ENCODE measurements around the gene HOGA1. TPM values are rescaled to one million over a fixed set of nuclear protein-coding genes. Genes with fewer than 3 reads are reported as not detected.
A peak's percentile ranks its signal among the peaks of the same experiment; 100 is the strongest.
"Not testable (repeated sequence)": the region's sequence is repeated elsewhere in the genome, so short reads cannot be mapped to it uniquely, and the experiment has no call there.

Gene HOGA1
- total RNA-seq, 1 experiment from 2014 or later: 0.24 TPM

DNA sequence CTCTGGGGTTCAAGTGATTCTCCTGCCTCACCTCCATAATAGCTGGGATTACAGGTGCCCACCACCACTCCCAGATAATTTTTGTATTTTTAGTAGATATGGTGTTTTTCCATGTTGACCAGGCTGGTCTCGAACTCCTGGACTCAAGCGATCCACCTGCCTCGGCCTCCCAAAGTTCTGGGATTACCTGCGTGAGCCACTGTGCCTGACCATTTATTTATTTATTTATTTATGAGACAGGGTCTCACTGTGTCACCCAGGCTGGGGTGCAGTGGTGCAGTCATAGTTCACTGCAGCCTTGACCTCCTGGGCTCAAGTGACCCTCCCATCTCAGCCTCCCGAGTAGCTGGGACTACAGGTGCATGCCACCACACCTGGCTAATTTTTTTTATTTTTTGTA, 29.9 kb upstream of the HOGA1 start:
- DNase-seq (ENCODE audit: low read depth): not testable (repeated sequence)

DNA sequence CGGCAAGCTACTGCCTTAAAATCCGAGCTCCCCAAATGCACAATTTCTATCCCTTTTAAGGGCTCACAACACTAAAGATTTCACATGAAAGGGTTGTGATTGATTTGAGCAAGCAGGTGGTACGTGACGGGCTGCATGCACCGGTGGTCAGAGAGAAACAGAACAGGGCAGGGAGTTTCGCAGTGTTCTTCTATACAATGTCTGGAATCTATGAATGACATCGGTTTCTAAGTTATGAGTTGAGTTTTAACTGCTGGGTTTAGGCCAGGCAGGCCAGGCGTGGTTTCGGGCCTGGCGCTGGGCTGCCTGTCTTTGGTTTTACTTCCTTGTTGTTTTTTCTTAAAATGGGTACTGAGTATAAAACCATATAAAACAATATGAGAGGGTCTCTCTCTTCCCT, 28.6 kb upstream of the HOGA1 start:
- DNase-seq (ENCODE audit: low read depth): not testable (repeated sequence)

DNA sequence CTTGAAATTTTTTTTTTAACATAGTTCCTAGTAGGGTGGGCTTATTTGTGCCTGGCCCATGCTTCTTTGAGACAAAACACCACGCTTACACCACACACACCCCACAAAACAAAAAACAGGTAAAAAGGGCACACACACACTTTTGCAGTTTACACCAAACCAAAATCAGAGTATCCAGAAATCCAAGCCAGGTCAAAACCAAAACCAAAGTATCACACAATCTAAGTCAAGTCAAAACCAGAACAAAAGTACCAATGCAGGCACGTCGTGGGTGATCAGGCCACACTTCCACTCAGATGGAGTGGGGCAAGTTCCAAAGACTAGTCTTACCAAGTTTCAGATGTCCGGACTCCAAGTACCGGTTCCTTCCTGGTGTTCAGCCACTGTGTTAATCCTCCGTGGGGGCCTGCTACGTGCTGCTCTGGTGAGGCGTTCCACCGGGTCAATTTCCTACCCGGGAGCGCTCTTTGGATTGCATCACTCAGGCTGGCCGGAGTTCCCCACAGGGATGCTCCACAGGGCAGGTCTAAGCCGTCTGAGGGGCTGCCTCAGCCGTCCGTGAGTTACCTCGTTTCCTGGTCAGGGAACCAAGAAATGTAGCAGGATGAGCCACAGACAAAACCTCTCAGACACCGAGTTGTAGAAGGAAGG, 23.3 kb upstream of the HOGA1 start:
- DNase-seq (ENCODE audit: low read depth): not testable (repeated sequence)

DNA sequence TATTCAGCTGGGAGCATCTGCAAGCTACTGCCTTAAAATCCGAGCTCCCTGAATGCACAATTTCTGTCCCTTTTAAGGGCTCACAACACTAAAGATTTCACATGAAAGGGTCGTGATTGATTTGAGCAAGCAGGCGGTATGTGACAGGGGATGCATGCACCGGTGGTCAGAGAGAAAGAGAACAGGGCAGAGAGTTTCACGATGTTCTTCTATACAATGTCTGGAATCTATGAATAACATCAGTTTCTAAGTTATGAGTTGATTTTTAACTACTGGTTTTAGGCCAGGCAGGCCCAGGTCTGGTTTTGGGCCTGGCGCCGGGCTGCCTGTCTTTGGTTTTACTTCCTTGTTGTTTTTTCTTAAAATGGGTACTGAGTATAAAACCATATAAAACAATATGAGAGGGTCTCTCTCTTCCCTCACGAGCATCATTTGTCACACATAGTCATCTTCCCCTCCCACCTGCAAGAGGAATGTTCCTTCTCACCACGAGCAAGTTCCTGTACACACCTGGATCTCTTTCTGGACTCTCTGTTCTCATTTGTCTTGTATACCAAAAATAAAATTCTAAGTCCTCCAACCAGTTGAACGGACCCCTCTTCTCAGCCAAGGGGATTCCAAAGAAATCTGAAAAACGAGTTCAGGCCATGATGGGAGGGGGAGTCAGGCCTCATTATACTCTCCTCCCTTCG, 22.7 kb upstream of the HOGA1 start:
- not testable (repeated sequence) for DNase-seq (ENCODE audit: low read depth)

DNA sequence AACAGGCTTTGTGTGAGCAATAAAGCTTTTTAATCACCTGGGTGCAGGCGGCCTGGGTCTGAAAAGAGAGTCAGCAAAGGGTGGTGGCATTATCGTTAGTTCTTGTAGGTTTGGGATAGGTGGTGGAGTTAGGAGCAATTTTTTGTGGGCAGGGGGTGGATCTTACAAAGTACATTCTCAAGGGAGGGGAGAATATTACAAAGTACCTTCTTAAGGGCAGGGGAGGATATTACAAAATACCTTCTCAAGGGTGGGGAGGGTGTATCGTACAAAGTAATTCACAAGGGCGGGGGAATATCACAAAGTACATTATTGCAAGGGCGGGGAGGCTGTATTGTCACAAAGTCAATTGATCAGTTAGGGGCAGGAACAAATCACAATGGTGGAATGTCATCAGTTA, 21.9 kb upstream of the HOGA1 start:
- DNase-seq (ENCODE audit: low read depth): not testable (repeated sequence)

DNA sequence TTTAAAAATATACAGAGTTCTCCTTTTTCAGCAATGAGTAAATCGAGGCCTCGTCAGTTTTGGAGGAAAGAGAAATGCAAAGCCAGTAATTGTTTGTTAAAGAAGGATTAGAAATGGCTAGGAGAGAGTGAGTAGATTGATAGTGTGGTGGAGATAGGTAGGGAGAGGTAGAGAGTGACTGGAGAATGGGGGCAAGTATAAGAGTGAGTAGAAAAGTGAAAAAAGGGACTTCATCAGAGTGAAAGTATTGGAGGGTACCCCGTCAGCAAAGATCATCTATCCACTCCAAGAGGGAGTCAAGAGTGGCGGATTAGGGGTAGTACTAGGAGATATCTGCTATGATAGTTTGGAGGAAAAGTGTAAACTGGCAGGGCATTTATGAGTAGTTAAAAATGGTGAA, 20.9 kb upstream of the HOGA1 start:
- no peak for DNase-seq (ENCODE audit: low read depth)

DNA sequence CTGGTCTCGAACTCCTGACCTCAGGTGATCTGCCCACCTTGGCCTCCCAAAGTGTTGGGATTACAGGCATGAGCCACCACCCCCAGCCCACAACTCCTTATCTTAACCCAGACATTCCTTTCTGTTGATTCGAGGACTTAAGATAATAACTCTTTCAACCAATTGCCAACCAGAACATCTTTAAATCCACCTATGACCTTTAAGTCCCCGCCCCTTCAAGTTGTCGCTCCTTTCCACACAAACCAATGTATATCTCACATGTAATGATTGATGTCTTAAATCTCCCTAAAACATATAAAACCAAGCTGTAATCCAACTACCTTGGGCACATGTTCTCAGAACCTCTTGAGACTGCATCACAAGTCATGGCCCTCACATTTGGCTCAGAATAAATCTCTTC, 19.4 kb upstream of the HOGA1 start:
- DNase-seq (ENCODE audit: low read depth): no peak

DNA sequence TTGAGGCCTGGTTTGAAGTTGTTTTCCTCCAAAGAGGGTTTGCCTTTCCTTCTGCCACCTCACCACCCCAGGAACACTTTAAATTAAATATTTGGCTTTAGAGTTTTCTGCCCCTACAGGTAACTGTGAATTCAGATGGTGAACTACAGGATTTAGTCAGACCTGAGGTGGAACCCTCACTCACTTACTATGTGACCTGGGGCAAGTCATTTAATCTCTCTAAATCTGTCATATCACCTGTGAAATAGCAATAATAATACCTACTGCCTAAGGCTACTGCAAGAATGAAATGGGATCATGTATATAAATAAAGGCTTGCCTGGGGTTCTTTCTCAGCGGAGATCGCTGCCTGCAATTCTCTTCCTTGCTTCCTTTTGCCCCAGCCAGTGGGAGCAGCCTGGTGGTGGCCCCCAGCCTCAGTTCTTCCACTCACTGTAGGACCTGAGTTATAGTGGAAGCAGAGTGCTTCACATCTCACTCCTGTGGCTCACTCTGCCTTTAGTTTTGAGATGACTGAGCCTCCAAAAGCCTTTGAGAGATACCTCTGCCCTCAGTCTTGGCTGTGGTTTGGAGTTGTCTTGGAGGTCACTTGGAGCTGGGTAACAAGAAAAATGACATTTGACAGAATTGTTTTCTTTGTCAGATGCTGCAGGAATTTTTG, 17.7 kb upstream of the HOGA1 start:
- DNase-seq (ENCODE audit: low read depth): no peak

DNA sequence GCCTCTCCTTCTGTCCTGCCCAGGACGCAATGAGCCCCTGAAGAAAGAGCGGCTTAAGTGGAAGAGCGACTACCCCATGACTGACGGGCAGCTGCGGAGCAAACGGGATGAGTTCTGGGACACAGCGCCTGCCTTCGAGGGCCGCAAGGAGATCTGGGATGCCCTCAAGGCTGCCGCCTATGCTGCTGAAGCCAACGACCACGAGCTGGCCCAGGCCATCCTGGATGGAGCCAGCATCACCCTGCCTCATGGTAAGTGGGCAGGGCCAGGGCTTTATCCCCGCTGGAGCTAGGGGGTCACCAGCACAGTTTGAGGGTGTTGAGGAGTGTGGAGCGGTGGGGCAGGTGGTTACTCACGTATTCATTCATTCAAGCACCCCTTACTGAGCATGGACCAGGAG, 16.3 kb upstream of the HOGA1 start:
- DNase-seq (ENCODE audit: low read depth): no peak

DNA sequence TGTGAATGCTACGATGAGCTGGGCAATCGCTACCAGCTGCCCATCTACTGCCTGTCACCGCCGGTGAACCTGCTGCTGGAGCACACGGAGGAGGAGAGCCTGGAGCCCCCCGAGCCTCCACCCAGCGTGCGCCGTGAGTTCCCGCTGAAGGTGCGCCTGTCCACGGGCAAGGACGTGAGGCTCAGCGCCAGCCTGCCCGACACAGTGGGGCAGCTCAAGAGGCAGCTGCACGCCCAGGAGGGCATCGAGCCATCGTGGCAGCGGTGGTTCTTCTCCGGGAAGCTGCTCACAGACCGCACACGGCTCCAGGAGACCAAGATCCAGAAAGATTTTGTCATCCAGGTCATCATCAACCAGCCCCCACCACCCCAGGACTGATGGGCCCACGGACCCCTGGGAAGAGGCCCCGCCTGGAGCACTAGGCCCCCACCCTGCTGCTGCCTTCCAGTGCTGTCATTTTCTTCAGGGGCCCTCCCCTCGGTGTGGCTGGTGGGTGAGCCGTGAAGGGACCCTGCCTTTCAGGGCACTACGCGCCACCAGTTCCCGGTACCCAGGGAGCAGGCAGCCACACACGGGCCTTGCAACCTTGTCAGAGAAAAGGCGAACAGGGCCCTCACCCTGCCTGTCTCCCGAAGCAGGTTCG, 13.9 kb upstream of the HOGA1 start:
- no peak for DNase-seq (ENCODE audit: low read depth)

DNA sequence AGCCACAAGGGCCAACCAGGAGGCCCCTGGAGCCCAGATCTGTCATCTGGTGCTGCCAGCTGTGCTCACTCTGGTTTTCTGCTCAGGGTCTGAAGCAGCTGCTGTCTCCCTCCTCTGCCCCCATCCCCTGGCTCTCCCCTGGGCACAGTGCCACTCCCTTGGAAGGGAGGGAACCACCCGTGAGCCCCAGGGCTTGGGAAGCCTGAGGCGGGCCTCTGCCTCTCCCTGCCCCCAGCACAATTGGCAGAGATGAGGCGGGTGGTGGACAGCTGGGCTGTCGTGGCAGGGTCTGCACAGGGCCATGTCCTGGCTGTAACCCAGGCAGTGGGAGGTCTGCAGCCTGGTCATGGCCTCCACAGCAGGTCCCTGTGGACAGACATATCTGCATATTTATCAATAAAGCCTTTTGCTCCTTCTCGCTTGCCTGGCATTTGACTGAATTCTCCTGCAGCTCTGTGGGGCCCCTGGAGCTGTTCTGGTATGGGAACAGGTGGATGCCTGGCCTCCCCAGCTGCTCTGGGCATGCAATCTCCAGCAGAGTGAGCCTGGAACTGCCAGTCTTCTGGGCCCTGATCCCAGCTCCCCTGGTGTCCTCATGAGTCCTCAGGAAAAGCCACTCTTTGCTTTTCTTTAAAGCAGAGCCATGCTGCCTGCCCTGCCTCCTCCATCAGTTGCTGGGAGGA, 13.3 kb upstream of the HOGA1 start:
- DNase-seq (ENCODE audit: low read depth): no peak

DNA sequence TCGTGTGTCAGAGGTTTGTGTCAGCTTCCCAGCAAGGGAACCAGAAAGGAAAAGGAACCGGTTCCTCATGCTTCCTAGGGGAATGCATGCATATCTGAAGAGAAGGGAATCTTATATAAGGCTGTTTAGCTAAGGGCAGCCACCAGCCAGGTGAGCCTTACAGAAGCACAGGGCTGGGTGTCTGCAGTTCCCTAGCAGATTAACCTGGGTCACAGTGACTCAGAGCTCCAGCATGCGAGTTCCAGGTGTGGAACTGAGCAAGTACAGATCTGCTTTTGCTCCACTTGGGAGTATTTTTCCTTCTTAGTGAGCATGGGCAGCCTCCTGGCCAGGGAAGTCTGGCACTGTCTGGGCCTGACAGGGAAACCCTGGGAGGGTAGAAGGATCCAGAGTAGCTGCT, 12.6 kb upstream of the HOGA1 start:
- DNase-seq (ENCODE audit: low read depth): no peak

DNA sequence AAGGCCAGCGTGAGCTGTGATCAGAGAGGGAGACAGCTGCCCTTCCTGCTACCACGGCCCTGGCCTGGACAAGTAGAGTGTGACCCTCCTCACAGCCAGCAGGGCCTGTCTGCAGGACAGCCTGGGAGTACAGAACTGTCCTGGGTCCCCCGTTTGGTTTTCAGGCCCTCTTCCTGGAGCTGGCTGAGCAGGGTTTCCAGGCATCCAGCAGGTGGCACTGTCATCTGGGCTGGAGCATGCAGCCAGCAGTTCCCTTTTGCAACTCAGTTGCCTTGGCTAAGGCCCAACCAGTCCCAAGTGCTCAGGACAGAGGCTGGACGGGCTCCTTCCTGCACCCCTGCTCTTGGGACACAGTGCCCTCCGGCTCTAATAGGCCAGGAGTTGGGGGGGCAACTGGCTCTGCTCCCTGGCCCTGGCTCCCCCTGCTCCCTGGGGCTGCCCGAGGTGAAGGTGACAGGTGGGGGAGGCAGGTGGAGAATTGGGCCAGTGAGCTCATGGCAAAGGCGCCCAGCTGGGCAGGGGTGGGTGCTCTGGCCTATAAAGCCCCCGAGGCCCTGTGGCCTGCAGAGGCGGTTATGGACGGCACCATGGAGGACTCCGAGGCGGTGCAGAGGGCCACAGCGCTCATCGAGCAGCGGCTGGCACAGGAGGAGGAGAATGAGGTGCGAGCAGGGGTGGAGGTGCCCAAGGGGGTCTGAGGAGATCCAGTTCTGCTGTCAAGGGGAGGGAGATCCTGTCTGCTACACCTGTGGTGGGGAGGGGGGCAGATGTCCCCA, 11.8 kb upstream of the HOGA1 start, which contains the start of gene ANKRD2:
TSS of gene ANKRD2 (plus strand) at position 566 of the 776 bp plus-strand sequence. CDS start at position 576, 10 bp downstream.
- peak; percentile 63 for DNase-seq (ENCODE audit: low read depth)

DNA sequence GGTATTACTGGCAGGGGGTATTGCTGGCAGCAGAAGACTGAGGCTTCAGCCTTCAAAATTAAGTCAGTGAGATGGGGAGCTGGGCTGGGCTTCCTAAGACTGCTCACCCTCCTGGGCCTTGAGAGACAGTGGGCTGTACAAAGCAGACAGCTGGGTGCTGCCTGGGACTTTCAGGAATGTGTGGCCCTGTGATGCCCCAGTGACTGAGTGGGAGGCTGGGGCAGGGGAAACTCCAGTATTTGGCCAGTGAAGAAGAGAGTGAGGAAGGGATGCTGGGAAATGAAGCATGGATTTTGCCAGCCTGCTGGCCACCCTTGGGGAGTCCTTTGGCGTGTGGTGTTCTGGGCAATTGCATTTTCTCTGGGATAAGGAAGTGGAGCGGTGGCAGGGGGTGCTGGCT, 11.2 kb upstream of the HOGA1 start:
- no peak for DNase-seq (ENCODE audit: low read depth)

DNA sequence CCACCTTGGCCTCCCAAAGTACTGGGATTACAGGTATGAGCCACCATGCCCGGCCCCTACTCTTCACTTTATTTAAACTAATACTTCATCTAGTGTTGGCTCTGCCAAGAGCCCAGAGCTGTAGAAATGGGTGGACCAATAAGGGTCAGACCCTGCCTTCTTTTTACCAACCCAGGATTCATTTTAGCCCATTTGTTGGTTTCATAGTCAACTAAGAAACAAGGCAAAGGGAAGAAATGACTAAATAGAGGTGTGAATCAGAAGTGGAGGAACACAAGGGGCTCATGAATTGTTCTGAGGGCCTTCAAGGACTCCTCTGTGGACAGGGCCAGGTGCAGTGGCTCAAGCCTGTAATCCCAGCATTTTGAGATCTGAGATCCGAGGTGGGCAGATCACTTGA, 10.5 kb upstream of the HOGA1 start:
- no peak for DNase-seq (ENCODE audit: low read depth)

DNA sequence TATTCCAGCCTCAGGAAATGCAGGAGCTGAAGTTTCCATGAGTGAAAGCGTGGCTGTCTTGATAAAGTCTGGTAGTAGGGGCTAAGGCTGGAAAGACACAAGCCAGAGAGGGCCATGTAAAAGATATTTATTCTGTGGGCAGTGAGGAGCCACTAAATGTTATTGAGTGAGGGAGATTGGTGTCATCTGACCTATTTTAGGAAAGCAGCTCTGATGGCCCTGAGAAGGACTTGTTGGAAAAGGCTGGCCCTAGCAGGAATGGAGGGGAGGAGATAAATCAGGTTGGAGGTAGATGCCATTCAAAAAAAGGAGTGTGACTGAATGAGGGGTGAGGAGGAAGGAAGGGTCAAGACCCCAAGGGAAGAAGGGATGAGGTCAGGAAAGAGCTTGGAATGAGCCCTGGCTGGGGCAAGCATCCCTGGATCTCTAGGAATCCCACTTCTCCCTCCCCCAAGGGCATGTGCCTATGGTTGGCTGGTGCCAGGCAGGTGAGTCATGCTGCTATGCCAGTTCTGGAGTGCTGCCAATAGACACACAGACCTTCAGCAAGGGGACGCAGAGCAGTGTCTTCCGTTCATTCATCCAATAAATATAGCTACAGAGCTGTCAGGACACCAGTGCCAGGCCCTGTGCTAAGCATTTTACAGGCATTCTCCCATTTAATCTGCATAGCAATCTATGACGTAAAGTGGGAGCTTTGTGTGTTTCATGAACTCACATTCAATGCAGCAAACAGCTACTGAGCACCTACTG, 9.6 kb upstream of the HOGA1 start:
- peak; percentile 91 for DNase-seq (ENCODE audit: low read depth)

DNA sequence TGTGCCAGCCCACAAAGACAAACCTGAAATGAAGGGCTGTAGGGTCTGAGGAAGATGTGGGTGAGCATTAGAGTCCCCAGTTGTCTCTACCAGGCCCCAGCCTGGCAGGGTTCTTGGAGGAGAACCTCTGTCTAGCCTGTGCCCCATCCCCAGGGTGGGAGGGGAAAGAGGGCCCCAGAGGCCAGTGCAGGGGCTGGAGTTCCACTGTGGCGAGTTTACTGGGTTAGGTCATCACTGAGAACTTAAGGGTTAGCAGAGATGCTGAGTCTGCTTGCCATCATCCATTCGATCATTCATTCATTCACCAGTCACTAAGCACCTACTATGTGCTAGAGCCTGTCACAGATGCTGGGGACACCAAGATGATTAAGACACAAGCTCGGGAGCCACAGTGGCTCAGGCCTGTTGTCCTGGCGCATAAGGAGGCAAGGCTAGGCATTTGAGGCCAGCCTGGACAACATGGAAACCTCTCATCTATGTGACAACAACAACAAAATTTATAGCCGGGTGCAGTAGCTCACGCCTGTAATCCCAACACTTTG, 9.0 kb upstream of the HOGA1 start:
- peak; percentile 11 for DNase-seq (ENCODE audit: low read depth)

DNA sequence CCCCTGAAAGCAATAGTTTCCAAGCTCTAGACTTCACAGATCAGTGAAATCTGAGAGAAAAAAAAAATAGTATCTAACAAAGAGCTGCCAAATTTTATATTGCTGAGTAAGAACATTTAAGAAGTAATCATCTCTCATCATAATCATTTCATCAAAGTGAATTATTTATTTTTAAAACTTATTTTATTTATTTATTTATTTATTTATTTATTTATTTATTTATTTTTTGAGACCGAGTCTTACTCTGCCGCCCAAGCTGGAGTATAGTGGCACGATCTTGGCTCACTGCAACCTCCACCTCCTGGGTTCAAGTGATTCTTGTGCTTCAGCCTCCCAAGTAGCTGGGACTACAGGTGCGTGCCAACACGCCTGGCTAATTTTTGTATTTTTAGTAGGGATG, 7.7 kb upstream of the HOGA1 start:
- not testable (repeated sequence) for DNase-seq (ENCODE audit: low read depth)

DNA sequence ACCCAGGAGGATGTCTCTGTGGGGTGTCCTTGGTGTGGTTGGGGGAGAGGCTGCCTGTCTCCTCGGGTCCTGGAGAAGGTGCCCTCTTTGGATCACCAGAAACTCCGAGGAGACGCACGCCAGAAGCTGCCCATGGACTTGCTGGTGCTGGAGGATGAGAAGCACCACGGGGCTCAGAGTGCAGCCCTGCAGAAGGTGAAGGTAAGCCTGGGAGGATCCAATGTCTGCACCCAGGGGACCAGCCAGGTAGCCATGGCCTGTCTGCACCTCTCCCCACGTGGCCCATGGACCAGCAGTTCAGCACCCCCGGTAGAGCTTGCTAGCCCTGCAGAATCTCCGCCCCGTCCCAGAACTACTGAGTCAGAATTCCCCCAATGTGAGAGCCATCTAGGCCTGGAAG, 6.5 kb upstream of the HOGA1 start:
- DNase-seq (ENCODE audit: low read depth): no peak

All from RPMI7951 (cell line).